ENCODE results near the gene PPP2R5B.

- no peak for TF ChIP-seq CTCF (IDR thresholded peaks at IDR 0.05)
- TF ChIP-seq EZH2phosphoT487 (IDR thresholded peaks at IDR 0.05) = no peak
Measured at GRCh38 chr11:64887234-64887756, 37.2 kb upstream of the PPP2R5B start.
